Lung (tissue), 16 donors: ENCODE measurements around the gene MYOM1. TPM values are rescaled to one million over a fixed set of nuclear protein-coding genes. Genes with fewer than 3 reads are reported as not detected.

Experiments used
- ATAC-seq: fragments of 200-7000 bp; cut with Tn5 transposase; one replicate; pipeline ENCODE4 v1.9.1; 2020; ENCODE audit warnings: moderate number of reproducible peaks; ENCODE audit not compliant: insufficient read depth, low FRiP score
- DNase-seq, 3 donors: peaks; one replicate each; pipeline ENCODE4 v3.0.0-alpha.2; 2013 to 2017
- H3K27ac ChIP-seq, 2 donors: one replicate each; pipeline ENCODE4 v1.5.1; 2013; ENCODE audit warnings: mild to moderate bottlenecking in 2 of 2, moderate library complexity in 2 of 2, control low read depth in 1 of 2, inconsistent platforms in 1 of 2, low read depth in 1 of 2, low read length in 1 of 2
- H3K27me3 ChIP-seq, 3 donors: one replicate each; pipeline ENCODE4 v1.5.1; 2013; ENCODE audit warnings: low read length in 2 of 3; ENCODE audit not compliant: control insufficient read depth in 3 of 3, insufficient read depth in 3 of 3
- H3K36me3 ChIP-seq, 4 donors: one replicate each; pipeline ENCODE4 v1.5.1; 2013; ENCODE audit warnings: low read length in 4 of 4, mild to moderate bottlenecking in 1 of 4, moderate library complexity in 1 of 4; ENCODE audit not compliant: control insufficient read depth in 4 of 4, insufficient read depth in 4 of 4
- H3K4me1 ChIP-seq, 5 donors: one replicate each; pipeline ENCODE4 v1.5.1; 2013; ENCODE audit warnings: low read length in 5 of 5, mild to moderate bottlenecking in 2 of 5, moderate library complexity in 1 of 5; ENCODE audit not compliant: control insufficient read depth in 5 of 5, insufficient read depth in 5 of 5
- H3K4me3 ChIP-seq: one replicate; pipeline ENCODE4 v1.5.1; 2013; ENCODE audit warnings: mild to moderate bottlenecking, control low read depth, moderate library complexity
- H3K9ac ChIP-seq, 2 donors: one replicate each; pipeline ENCODE4 v1.5.1; 2013; ENCODE audit warnings: low read length in 2 of 2, control low read depth in 1 of 2; ENCODE audit not compliant: insufficient read depth in 1 of 2
- H3K9me3 ChIP-seq, 4 donors: one replicate each; pipeline ENCODE4 v1.5.1; 2013; ENCODE audit warnings: low read length in 3 of 4, mild to moderate bottlenecking in 1 of 4, moderate library complexity in 1 of 4; ENCODE audit not compliant: control insufficient read depth in 4 of 4, insufficient read depth in 3 of 4
- WGBS, 2 donors: extraction: QIAGEN DNeasy Blood & Tissue Kit; methylation state at CpG; one replicate each; pipeline ENCODE4 v1.1.7; 2013; 5-methylcytosine and 5-hydroxymethylcytosine counted together
- long read RNA-seq, 5 donors: transcript quantifications; one replicate each; lab custom pipeline, GENCODE V29; 2026
- polyA plus RNA-seq, 2 donors: library from polyadenylated mRNA; stranded (reverse); fragments of 200-250 nt; gene quantifications; one replicate each; pipeline ENCODE4 v1.2.1, GENCODE V29; 2013
- total RNA-seq, 2 donors: library from RNA; depleted of rRNA in 1 of 2; stranded (reverse); fragments of >200 nt in 1 of 2; gene quantifications; one replicate each; pipeline ENCODE4 v1.2.1, GENCODE V29; 2014 to 2021
- TF ChIP-seq, protein P1 (sequence below): IDR thresholded peaks from 2 replicates; pipeline ENCODE4 v1.5.1; 2012; ENCODE audit warnings: mild to moderate bottlenecking; ENCODE audit errors: control extremely low read depth, extremely low read depth
- donor health status: control.
- donor health status: control.
- donor health status: Bipolar disorder and iron deficiency.
- donor health status: healthy.
- donor health status: DM: yes; HTN: yes; CAD: no.

The MYOM1 gene
- 1 to 10 TPM; 1.7 to 4.6 TPM for total RNA-seq
- polyA plus RNA-seq, result under 1 TPM; 0.61 to 0.85 TPM
- long read RNA-seq, donor 1, result 0 reads
- long read RNA-seq, donor 2, result 0 reads
- long read RNA-seq, donor 3, result 0 reads
- long read RNA-seq, donor 4, result 0 reads
- long read RNA-seq, donor 5, partial matches to known transcripts, result 824 of 830 reads
- long read RNA-seq, donor 5, other reads (novel, unspliced or antisense), result 6 of 830 reads

- ATAC-seq (no peak), DNase-seq (no peak)
- H3K9me3 ChIP-seq, result no peaks in the 10 kb centered on the region
- H3K4me1 ChIP-seq, result peaks cover 0 to 12% (median 0%) of the 10 kb centered on the region in 5 donors
- no peaks in the 10 kb centered on the region for H3K27me3 ChIP-seq
- H3K27ac ChIP-seq, result peak within 1 kb of the TSS; percentile 33 to 97
- no peaks in the 10 kb centered on the region for H3K36me3 ChIP-seq
- no peak within 1 kb of the TSS for H3K4me3 ChIP-seq
- WGBS, 2 donors, result 76 to 85% methylated on average over 9 of the region's 9 CpGs
- TF ChIP-seq, protein P1, sequence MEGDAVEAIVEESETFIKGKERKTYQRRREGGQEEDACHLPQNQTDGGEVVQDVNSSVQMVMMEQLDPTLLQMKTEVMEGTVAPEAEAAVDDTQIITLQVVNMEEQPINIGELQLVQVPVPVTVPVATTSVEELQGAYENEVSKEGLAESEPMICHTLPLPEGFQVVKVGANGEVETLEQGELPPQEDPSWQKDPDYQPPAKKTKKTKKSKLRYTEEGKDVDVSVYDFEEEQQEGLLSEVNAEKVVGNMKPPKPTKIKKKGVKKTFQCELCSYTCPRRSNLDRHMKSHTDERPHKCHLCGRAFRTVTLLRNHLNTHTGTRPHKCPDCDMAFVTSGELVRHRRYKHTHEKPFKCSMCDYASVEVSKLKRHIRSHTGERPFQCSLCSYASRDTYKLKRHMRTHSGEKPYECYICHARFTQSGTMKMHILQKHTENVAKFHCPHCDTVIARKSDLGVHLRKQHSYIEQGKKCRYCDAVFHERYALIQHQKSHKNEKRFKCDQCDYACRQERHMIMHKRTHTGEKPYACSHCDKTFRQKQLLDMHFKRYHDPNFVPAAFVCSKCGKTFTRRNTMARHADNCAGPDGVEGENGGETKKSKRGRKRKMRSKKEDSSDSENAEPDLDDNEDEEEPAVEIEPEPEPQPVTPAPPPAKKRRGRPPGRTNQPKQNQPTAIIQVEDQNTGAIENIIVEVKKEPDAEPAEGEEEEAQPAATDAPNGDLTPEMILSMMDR, result no peak
- H3K9ac ChIP-seq, result peak within 1 kb of the TSS in 1 of 2 donors; percentile 67
These were observed at the start of gene MYOM1 for GRCh38 chr18:3219631-3220335. Gene MYOM1, minus strand, starts transcription at chr18:3219968. Its CDS starts 4,745 bp downstream, at chr18:3215223.

DNA sequence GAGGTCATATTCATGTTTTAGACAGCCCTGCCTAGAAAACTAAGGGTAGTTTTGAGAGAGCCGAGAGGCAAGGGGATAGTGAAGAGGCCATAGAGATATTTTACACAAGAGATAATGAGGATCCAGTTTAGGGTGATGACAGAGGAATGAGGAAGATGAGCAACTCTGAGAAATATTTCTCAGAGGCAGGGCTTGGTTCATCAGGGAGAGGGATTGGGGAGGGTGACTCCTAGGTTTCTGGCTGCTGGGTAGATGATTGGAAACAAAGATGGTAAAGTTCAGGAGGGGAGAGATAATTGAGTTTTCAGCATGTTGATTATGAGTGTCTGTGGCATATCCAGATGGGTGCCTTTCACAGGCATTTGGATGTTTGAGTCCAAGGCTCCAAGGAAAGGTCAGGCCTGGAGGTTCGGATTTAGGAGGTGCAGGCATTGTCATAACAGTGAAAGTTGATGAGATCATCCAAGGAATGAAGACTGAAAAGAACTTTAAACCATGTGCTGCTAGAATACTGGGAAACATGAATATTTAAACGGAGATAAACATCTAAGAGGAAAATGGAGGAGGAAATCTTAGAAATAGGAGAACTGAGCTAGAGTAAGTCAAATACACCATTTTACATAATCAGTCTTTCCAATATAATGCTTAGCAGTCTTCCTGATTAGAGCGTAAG, 49.6 kb upstream of the MYOM1 start:
- Histone ChIP-seq H3K27ac (peak overlapping the region in 1 of 2 donors; percentile 60), H3K36me3 (peaks cover under 1 to 12% (median 10%) of the 10 kb centered on the region in 4 donors), H3K9me3 (no peaks in the 10 kb centered on the region), H3K9ac (no peak overlapping the region), H3K4me3 (no peak overlapping the region), H3K4me1 (peaks cover 0 to 60% (median 0%) of the 10 kb centered on the region in 5 donors), H3K27me3 (no peaks in the 10 kb centered on the region)
- 73 to 81% methylated on average over 4 of the region's 4 CpGs for WGBS, 2 donors
- DNase-seq, result no peak
- TF ChIP-seq, protein P1, result no peak
- ATAC-seq, result no peak

DNA sequence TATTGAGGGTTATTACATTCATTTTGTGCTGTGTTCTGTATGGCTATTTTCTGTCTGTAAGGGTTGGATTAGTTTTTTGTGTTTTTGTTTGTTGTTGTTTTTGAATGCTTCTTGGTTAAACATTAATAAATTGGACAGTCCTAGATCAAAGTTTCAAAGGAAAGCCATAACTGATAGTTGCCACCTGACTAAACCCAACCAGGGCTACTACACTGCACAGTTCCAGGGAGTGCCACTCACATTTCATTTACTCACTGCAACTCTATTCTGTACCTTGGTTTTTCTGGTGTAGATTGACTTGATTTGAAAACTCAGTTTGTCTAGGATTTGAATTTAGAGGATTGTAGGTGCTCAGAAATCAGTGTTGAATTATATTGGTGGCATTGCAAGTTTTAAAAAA, 48.5 kb upstream of the MYOM1 start:
- Histone ChIP-seq H3K4me1 (peaks cover 0 to 70% (median 7%) of the 10 kb centered on the region in 5 donors), H3K27ac (no peak overlapping the region), H3K9ac (no peak overlapping the region), H3K27me3 (no peaks in the 10 kb centered on the region), H3K36me3 (peaks cover 0 to 6% (median 4%) of the 10 kb centered on the region in 4 donors), H3K9me3 (no peaks in the 10 kb centered on the region), H3K4me3 (no peak overlapping the region)
- TF ChIP-seq, protein P1, result no peak
- DNase-seq, result no peak
- no peak for ATAC-seq
